HL-60 (cell line): ENCODE data around the gene FLOT2.
"Not testable (repeated sequence)": the region's sequence is repeated elsewhere in the genome, so short reads cannot be mapped to it uniquely, and the experiment has no call there.

Source experiments
- CTCF ChIP-seq: IDR thresholded peaks from one replicate; pipeline ENCODE4 v1.5.1; 2011; ENCODE audit warnings: low read length, control low read depth, inconsistent platforms; ENCODE audit not compliant: insufficient read depth
- POLR2AphosphoS5 ChIP-seq: IDR thresholded peaks from 2 replicates; pipeline ENCODE4 v1.6.1; 2012; ENCODE audit warnings: low read depth
- SPI1 ChIP-seq: IDR thresholded peaks from 2 replicates; pipeline ENCODE4 v1.6.1; 2012; ENCODE audit warnings: low read depth, mild to moderate bottlenecking, borderline replicate concordance

- not testable (repeated sequence) for TF ChIP-seq CTCF, POLR2AphosphoS5, SPI1
These were observed 61.0 kb downstream of the FLOT2 start for GRCh38 chr17:28836541-28836940.
